Neuron (in vitro differentiated cells): ENCODE data around the gene RPS6KA2.

Source experiments
- H2AFZ ChIP-seq: one replicate; pipeline ENCODE4 v1.6.1; 2013; ENCODE audit warnings: low read depth, mild to moderate bottlenecking, inconsistent platforms, low read length, moderate library complexity
- H3K27me3 ChIP-seq: one replicate; pipeline ENCODE4 v1.6.1; 2013; ENCODE audit warnings: low read length; ENCODE audit not compliant: insufficient read depth
- H3K36me3 ChIP-seq: one replicate; pipeline ENCODE4 v1.6.1; 2013; ENCODE audit warnings: low read length; ENCODE audit not compliant: insufficient read depth
- H3K4me1 ChIP-seq: one replicate; pipeline ENCODE4 v1.6.1; 2013; ENCODE audit warnings: low read length; ENCODE audit not compliant: insufficient read depth
- H3K4me3 ChIP-seq: 2 replicates; pipeline ENCODE4 v1.5.1; 2013; ENCODE audit warnings: mild to moderate bottlenecking, low read length, moderate library complexity
- H3K9me3 ChIP-seq: one replicate; pipeline ENCODE4 v1.6.1; 2013; ENCODE audit warnings: low read length

RPS6KA2 gene

DNA sequence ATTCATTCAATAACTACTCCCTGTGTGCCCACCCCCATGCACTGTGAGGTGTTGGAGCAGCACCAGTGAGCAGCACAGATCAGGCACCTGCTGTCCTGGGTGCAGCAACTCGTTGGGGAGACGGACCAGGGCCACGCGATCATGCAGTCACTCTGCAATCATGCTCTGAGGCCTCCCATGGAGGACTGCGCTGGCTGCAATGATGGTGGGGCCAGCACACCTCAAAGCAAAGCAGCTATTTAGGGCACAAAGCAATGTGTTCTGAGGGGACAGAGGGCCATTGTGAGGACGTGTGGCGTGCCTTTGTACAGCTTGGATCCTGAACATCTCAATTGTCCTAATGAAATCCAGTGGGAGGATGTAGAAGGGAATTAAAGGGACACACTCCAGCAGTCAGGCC is 203.3 kb downstream of the RPS6KA2 start:
- Histone ChIP-seq H3K36me3 (peaks cover 49% of the 10 kb centered on the region), H3K4me1 (no peaks in the 10 kb centered on the region), H3K4me3 (no peak overlapping the region)

GRCh38 chr6:166423051-166423745 is 203.9 kb downstream of the RPS6KA2 start:
- Histone ChIP-seq H3K4me3 (no peak overlapping the region), H3K4me1 (no peaks in the 10 kb centered on the region), H3K27me3 (no peaks in the 10 kb centered on the region), H2AFZ (no peak overlapping the region), H3K36me3 (peaks cover 55% of the 10 kb centered on the region), H3K9me3 (no peaks in the 10 kb centered on the region)

More for the DNA sequence above, 203.3 kb downstream of the RPS6KA2 start:
- no peaks in the 10 kb centered on the region for H3K27me3 ChIP-seq
- no peak overlapping the region for H2AFZ ChIP-seq
- no peaks in the 10 kb centered on the region for H3K9me3 ChIP-seq

DNA sequence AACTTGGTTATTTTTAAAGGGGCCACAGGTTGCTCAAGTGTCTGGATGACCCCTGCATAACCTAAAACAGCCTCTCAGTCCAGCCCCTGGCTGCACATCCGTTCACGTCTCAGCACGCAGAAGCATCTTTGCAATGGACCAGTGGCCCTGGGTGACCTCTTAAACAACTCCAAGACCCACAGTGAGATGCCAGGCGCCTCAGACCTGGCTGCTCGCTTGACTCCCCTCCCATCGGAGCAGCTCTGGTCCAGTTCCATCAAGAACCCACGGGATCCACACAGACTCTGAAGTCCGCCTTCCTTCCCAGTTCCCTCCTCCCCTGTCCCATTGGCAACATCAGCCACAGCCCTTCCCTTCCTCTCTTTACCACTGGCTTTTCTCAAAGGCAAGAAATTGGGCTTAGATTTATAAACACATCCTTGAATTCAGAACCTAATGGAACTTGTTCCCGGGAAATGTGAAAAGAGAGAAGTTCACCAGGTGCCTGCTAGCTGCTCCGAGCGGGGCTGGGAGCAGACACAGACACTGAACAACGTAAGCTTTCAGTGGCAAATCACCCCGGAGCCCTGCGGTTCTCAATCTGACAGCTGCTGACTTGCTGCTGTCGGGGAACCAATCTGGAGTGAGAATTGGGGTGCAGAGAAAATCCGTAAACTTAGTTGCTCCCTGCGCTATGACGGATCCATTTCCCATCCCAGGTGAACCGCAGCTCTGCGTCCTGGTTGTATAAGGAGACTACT is 204.7 kb downstream of the RPS6KA2 start:
- H3K27me3 ChIP-seq, result no peaks in the 10 kb centered on the region
- no peaks in the 10 kb centered on the region for H3K9me3 ChIP-seq
- no peak overlapping the region for H3K4me3 ChIP-seq
- no peaks in the 10 kb centered on the region for H3K4me1 ChIP-seq
- no peak overlapping the region for H2AFZ ChIP-seq
- peaks cover 58% of the 10 kb centered on the region for H3K36me3 ChIP-seq

DNA sequence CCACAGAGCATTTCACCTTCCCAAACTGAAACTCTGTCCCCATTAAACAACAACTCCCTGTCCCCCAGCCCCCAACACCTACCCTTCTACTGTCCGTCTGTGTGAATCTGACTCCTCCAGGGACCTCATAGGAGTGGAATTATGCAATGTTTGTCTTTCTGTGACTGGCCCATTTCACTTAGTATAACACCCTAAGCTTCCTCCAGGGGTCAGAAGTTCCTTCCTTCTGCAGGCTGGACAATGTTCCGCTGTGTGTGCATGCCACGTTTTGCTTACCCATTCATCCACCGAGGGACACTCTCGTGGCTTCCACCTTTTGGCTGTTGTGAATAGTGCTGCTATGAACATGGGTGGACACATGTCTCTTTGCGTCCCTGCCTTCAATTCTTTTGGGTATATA is 206.7 kb downstream of the RPS6KA2 start:
- Histone ChIP-seq H3K4me1 (no peaks in the 10 kb centered on the region), H3K36me3 (peaks cover 63% of the 10 kb centered on the region), H3K27me3 (no peaks in the 10 kb centered on the region), H3K4me3 (no peak overlapping the region), H3K9me3 (peaks cover 3% of the 10 kb centered on the region), H2AFZ (no peak overlapping the region)

DNA sequence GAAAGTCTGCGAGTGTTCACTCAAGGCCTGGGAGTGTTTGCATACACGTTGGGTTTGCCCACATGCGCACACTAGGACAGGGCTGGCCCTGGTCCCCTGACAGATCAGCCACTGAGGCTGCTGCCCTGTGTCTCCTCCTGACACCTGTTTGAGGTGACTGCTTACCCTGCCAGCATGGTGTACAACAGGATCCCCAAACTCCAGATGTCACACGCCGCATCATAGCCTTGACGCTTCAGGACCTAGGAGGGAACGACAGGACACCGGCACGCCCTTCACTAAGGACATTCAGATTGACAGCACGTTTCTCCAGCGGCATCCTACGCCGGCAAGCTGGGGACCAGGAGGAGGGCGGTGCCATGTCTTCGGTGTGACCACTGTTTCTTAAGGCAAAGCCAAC is 207.3 kb downstream of the RPS6KA2 start:
- H2AFZ ChIP-seq, result no peak overlapping the region
- H3K9me3 ChIP-seq, result peaks cover 3% of the 10 kb centered on the region
- H3K36me3 ChIP-seq, result peaks cover 63% of the 10 kb centered on the region
- H3K4me3 ChIP-seq, result no peak overlapping the region
- H3K27me3 ChIP-seq, result no peaks in the 10 kb centered on the region
- no peaks in the 10 kb centered on the region for H3K4me1 ChIP-seq

GRCh38 chr6:166419286-166419685 is 207.8 kb downstream of the RPS6KA2 start:
- no peaks in the 10 kb centered on the region for H3K27me3 ChIP-seq
- H2AFZ ChIP-seq, result no peak overlapping the region
- peaks cover 63% of the 10 kb centered on the region for H3K36me3 ChIP-seq
- no peaks in the 10 kb centered on the region for H3K4me1 ChIP-seq
- H3K4me3 ChIP-seq, result no peak overlapping the region
- peaks cover 3% of the 10 kb centered on the region for H3K9me3 ChIP-seq

- Histone ChIP-seq H3K36me3 (peaks cover 60% of the 10 kb centered on the region), H3K27me3 (no peaks in the 10 kb centered on the region), H3K4me1 (no peaks in the 10 kb centered on the region), H3K4me3 (no peak overlapping the region), H2AFZ (no peak overlapping the region), H3K9me3 (peaks cover 3% of the 10 kb centered on the region)
Measured at GRCh38 chr6:166418691-166419143, 208.3 kb downstream of the RPS6KA2 start.

- Histone ChIP-seq H3K36me3 (peaks cover 55% of the 10 kb centered on the region), H2AFZ (no peak overlapping the region), H3K4me3 (no peak overlapping the region), H3K4me1 (no peaks in the 10 kb centered on the region), H3K9me3 (peaks cover 3% of the 10 kb centered on the region), H3K27me3 (no peaks in the 10 kb centered on the region)
Measured at GRCh38 chr6:166417285-166417691, 209.8 kb downstream of the RPS6KA2 start.

DNA sequence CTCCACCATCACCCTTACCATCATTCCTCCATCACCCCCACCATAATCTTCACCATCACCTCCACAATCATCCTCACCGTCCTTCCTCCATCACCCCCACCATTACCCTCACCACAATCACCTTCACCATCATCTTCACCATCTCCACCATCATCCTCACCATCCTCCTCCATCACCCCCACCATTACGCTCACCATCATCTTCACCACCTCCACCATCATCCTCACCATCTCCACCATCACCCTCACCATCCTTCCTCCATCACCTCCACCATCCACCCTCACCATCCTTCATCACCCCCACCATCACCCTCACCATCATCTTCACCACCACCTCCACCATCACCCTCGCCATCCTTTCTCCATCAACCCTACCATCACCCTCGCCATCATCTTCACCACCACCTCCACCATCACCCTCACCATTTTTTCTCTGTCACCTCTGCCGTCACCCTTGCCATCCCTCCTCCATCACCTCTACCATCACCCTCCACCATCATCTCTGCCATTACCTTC is 211.2 kb downstream of the RPS6KA2 start:
- no peak overlapping the region for H3K4me3 ChIP-seq
- no peaks in the 10 kb centered on the region for H3K27me3 ChIP-seq
- H2AFZ ChIP-seq, result no peak overlapping the region
- peaks cover 48% of the 10 kb centered on the region for H3K36me3 ChIP-seq
- no peaks in the 10 kb centered on the region for H3K4me1 ChIP-seq
- H3K9me3 ChIP-seq, result peaks cover 3% of the 10 kb centered on the region

DNA sequence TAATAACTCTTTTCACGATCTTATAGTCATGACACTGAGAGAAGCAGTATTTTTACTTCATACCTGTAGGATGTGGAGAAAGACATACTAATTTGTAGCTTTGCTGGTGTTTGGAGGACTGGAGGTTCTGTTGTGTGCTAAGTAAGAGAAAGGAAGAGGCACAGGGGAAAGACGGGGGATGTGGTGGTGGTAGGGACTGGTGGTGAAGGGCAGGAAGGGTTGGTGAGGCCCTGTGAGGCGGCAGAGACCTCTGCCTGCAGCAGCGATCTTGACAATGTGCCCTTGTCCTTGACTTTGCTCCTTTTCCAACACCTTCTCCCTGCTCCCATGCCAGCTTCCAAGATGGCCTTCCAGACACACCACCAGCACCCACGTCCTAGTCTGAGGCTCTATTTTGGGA is 211.7 kb downstream of the RPS6KA2 start:
- Histone ChIP-seq H2AFZ (no peak overlapping the region), H3K36me3 (peaks cover 43% of the 10 kb centered on the region), H3K9me3 (peaks cover 3% of the 10 kb centered on the region), H3K4me3 (no peak overlapping the region), H3K4me1 (no peaks in the 10 kb centered on the region), H3K27me3 (no peaks in the 10 kb centered on the region)

DNA sequence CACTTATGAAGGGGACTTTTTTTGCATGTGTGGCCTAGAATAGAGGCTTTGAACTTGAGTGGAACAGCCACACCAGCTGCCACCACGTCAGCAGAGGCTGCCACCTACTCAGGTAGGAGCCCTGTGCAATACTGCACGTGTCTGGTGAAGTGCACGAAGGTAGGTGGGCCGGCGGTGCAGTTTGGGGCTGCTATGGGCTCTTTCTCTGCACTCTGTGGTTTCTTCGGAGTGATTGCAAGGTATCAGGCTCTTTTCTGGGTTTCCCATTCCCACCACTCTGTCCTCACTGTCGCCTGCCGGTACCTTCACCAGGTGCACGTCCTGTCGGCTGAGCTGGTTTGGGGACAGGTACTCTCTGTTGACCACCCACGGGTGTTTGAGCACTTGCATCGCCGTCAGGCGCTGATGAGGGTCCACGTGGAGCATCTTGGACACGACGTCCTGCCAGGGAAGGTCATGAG is 213.5 kb downstream of the RPS6KA2 start:
- H3K27me3 ChIP-seq, result no peaks in the 10 kb centered on the region
- no peak overlapping the region for H3K4me3 ChIP-seq
- no peak overlapping the region for H2AFZ ChIP-seq
- peaks cover 33% of the 10 kb centered on the region for H3K36me3 ChIP-seq
- H3K4me1 ChIP-seq, result no peaks in the 10 kb centered on the region
- H3K9me3 ChIP-seq, result peaks cover 3% of the 10 kb centered on the region

DNA sequence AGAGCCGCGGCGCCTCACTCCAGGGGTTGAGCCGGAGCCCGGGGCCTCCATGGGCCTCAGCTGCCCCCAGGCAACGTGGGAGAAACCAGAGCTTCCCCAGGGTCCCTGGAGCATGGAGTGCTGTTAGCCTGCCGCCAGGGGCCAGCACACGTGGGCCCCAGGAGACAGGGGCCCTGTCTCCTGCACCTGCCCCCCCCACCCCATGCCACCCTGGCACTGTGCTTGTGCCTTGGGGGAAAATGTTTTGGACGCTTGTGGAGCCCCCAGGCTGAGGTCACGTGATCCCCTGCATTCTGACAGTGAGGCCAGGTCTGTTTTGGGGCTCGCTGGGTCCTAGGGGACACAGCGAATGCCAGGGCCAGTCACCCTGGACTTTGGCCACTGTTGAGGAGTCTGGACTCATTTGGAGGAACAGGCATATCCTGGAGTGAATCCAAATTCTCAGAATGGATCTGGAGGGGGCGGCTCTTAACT is 214.1 kb downstream of the RPS6KA2 start:
- Histone ChIP-seq H3K36me3 (peaks cover 28% of the 10 kb centered on the region), H3K9me3 (peaks cover 3% of the 10 kb centered on the region), H2AFZ (no peak overlapping the region), H3K4me1 (no peaks in the 10 kb centered on the region), H3K27me3 (no peaks in the 10 kb centered on the region), H3K4me3 (no peak overlapping the region)

DNA sequence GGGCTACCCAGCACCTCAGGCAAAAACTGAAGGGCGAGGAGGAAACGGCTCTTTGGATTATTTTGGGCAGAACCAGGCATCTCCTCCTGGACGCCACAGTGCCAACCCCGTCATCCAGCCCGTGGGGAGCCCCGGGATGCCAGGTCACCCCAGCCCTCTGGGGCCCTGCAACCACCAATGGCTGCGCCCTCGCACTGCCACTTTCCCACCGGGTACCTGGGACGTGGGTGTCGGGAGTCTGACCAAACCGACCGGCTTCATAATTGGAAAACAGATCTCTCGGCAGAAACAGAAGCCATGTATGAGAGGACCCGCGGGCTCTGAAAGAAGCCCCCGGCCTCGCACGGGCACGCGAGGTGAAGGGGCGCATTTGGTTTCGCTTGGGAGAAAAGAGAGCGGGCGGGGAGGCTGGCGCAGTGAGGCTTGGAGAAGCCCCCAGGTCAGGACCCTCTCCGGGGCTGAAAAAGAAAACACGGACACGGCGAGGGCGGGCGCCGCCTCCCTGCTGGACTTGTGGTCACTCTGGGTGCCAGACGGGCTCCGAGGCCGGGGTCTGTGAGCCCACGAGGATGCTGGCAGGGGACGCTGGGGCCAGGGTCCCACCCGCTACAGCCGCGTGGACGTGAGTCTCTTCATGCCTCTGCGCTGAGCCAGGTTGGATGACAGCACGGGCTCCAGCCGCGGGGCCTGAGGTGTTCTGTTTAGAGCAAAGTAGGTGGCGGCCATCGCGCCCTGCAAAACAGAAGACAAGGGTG is 214.7 kb downstream of the RPS6KA2 start:
- Histone ChIP-seq H3K27me3 (no peaks in the 10 kb centered on the region), H3K36me3 (peaks cover 27% of the 10 kb centered on the region), H3K4me3 (no peak overlapping the region), H2AFZ (no peak overlapping the region), H3K9me3 (peaks cover 3% of the 10 kb centered on the region), H3K4me1 (no peaks in the 10 kb centered on the region)
